T-helper 1 cell treated with Interleukin-12 subunit alpha and Interleukin-12 subunit beta and Interleukin-4 antibody, amounts not matched to agents 30 μg/mL and 1 μg/mL, for 36 hours (primary cell): Measurements from ENCODE around the gene ADGRL2.

Experiments used
- H3K27ac Mint-ChIP-seq: one replicate; pipeline ENCODE4 v1.8.0; 2021; ENCODE audit warnings: mild to moderate bottlenecking, mixed read lengths
- H3K27me3 Mint-ChIP-seq: one replicate; pipeline ENCODE4 v1.8.0; 2021; ENCODE audit warnings: low read depth, mixed read lengths
- H3K36me3 Mint-ChIP-seq: one replicate; pipeline ENCODE4 v1.8.0; 2021; ENCODE audit warnings: low read depth, mixed read lengths
- H3K4me1 Mint-ChIP-seq: one replicate; pipeline ENCODE4 v1.8.0; 2021; ENCODE audit warnings: low read depth, mixed read lengths
- H3K4me3 Mint-ChIP-seq: one replicate; pipeline ENCODE4 v1.8.0; 2021; ENCODE audit warnings: mild to moderate bottlenecking, moderate library complexity, mixed read lengths
- H3K9me3 Mint-ChIP-seq: one replicate; pipeline ENCODE4 v1.8.0; 2021; ENCODE audit warnings: mixed read lengths

Gene ADGRL2

GRCh38 chr1:81990241-81990640, 189.5 kb downstream of the ADGRL2 start:
- Mint-ChIP-seq H3K4me3 (no peak overlapping the region), H3K27me3 (no peaks in the 10 kb centered on the region), H3K36me3 (no peaks in the 10 kb centered on the region), H3K27ac (no peak overlapping the region), H3K9me3 (no peaks in the 10 kb centered on the region), H3K4me1 (no peaks in the 10 kb centered on the region)

GRCh38 chr1:81998165-81998564, 197.4 kb downstream of the ADGRL2 start:
- no peaks in the 10 kb centered on the region for H3K9me3 Mint-ChIP-seq
- no peaks in the 10 kb centered on the region for H3K27me3 Mint-ChIP-seq
- H3K4me1 Mint-ChIP-seq, result no peaks in the 10 kb centered on the region
- no peak overlapping the region for H3K4me3 Mint-ChIP-seq
- no peak overlapping the region for H3K27ac Mint-ChIP-seq
- H3K36me3 Mint-ChIP-seq, result no peaks in the 10 kb centered on the region

GRCh38 chr1:81999364-81999763, 198.6 kb downstream of the ADGRL2 start:
- no peak overlapping the region for H3K4me3 Mint-ChIP-seq

GRCh38 chr1:82000221-82000620, 199.5 kb downstream of the ADGRL2 start:
- no peaks in the 10 kb centered on the region for H3K4me1 Mint-ChIP-seq
- H3K36me3 Mint-ChIP-seq, result no peaks in the 10 kb centered on the region
- no peaks in the 10 kb centered on the region for H3K27me3 Mint-ChIP-seq
- no peak overlapping the region for H3K27ac Mint-ChIP-seq
- H3K9me3 Mint-ChIP-seq, result no peaks in the 10 kb centered on the region
- no peak overlapping the region for H3K4me3 Mint-ChIP-seq

More at GRCh38 chr1:81999364-81999763, 198.6 kb downstream of the ADGRL2 start:
- Mint-ChIP-seq H3K4me1 (no peaks in the 10 kb centered on the region), H3K27me3 (no peaks in the 10 kb centered on the region), H3K9me3 (no peaks in the 10 kb centered on the region), H3K36me3 (no peaks in the 10 kb centered on the region), H3K27ac (no peak overlapping the region)

- Mint-ChIP-seq H3K4me3 (no peak overlapping the region), H3K27me3 (no peaks in the 10 kb centered on the region), H3K27ac (no peak overlapping the region), H3K4me1 (no peaks in the 10 kb centered on the region), H3K9me3 (no peaks in the 10 kb centered on the region), H3K36me3 (no peaks in the 10 kb centered on the region)
Measured at GRCh38 chr1:82001345-82001744, 200.6 kb downstream of the ADGRL2 start.

GRCh38 chr1:82007804-82008203, 207.1 kb downstream of the ADGRL2 start:
- H3K4me3 Mint-ChIP-seq, result no peak overlapping the region
- no peaks in the 10 kb centered on the region for H3K36me3 Mint-ChIP-seq
- no peaks in the 10 kb centered on the region for H3K4me1 Mint-ChIP-seq

GRCh38 chr1:82013702-82014101, 213.0 kb downstream of the ADGRL2 start:
- Mint-ChIP-seq H3K4me1 (no peaks in the 10 kb centered on the region), H3K27me3 (no peaks in the 10 kb centered on the region), H3K27ac (no peak overlapping the region), H3K9me3 (peaks cover 5% of the 10 kb centered on the region), H3K36me3 (no peaks in the 10 kb centered on the region), H3K4me3 (no peak overlapping the region)

More at GRCh38 chr1:82007804-82008203, 207.1 kb downstream of the ADGRL2 start:
- no peaks in the 10 kb centered on the region for H3K27me3 Mint-ChIP-seq
- H3K27ac Mint-ChIP-seq, result no peak overlapping the region
- H3K9me3 Mint-ChIP-seq, result no peaks in the 10 kb centered on the region

- H3K36me3 Mint-ChIP-seq, result no peaks in the 10 kb centered on the region
- no peak overlapping the region for H3K4me3 Mint-ChIP-seq
- peaks cover 5% of the 10 kb centered on the region for H3K9me3 Mint-ChIP-seq
- H3K27me3 Mint-ChIP-seq, result no peaks in the 10 kb centered on the region
- H3K4me1 Mint-ChIP-seq, result no peaks in the 10 kb centered on the region
- no peak overlapping the region for H3K27ac Mint-ChIP-seq
Measured at GRCh38 chr1:82015444-82015843, 214.7 kb downstream of the ADGRL2 start.

- peaks cover 5% of the 10 kb centered on the region for H3K9me3 Mint-ChIP-seq
- no peaks in the 10 kb centered on the region for H3K4me1 Mint-ChIP-seq
- no peaks in the 10 kb centered on the region for H3K27me3 Mint-ChIP-seq
- no peak overlapping the region for H3K4me3 Mint-ChIP-seq
- H3K27ac Mint-ChIP-seq, result no peak overlapping the region
- H3K36me3 Mint-ChIP-seq, result no peaks in the 10 kb centered on the region
Measured at GRCh38 chr1:82018319-82018718, 217.6 kb downstream of the ADGRL2 start.

- H3K27me3 Mint-ChIP-seq, result no peaks in the 10 kb centered on the region
- no peaks in the 10 kb centered on the region for H3K36me3 Mint-ChIP-seq
- H3K4me1 Mint-ChIP-seq, result no peaks in the 10 kb centered on the region
- no peak overlapping the region for H3K4me3 Mint-ChIP-seq
- peaks cover 6% of the 10 kb centered on the region for H3K9me3 Mint-ChIP-seq
- H3K27ac Mint-ChIP-seq, result no peak overlapping the region
Measured at GRCh38 chr1:82019508-82019907, 218.8 kb downstream of the ADGRL2 start.

- no peak overlapping the region for H3K4me3 Mint-ChIP-seq
- H3K9me3 Mint-ChIP-seq, result no peaks in the 10 kb centered on the region
- H3K27ac Mint-ChIP-seq, result no peak overlapping the region
- H3K4me1 Mint-ChIP-seq, result no peaks in the 10 kb centered on the region
- H3K36me3 Mint-ChIP-seq, result no peaks in the 10 kb centered on the region
- no peaks in the 10 kb centered on the region for H3K27me3 Mint-ChIP-seq
Measured at GRCh38 chr1:82030830-82031229, 230.1 kb downstream of the ADGRL2 start.

- no peaks in the 10 kb centered on the region for H3K9me3 Mint-ChIP-seq
- H3K27me3 Mint-ChIP-seq, result no peaks in the 10 kb centered on the region
- H3K27ac Mint-ChIP-seq, result no peak overlapping the region
- H3K4me1 Mint-ChIP-seq, result no peaks in the 10 kb centered on the region
- H3K4me3 Mint-ChIP-seq, result no peak overlapping the region
- no peaks in the 10 kb centered on the region for H3K36me3 Mint-ChIP-seq
Measured at GRCh38 chr1:82032068-82032467, 231.3 kb downstream of the ADGRL2 start.

- H3K4me1 Mint-ChIP-seq, result no peaks in the 10 kb centered on the region
- H3K36me3 Mint-ChIP-seq, result no peaks in the 10 kb centered on the region
- no peaks in the 10 kb centered on the region for H3K27me3 Mint-ChIP-seq
- no peak overlapping the region for H3K27ac Mint-ChIP-seq
- no peaks in the 10 kb centered on the region for H3K9me3 Mint-ChIP-seq
- H3K4me3 Mint-ChIP-seq, result no peak overlapping the region
Measured at GRCh38 chr1:82034812-82035211, 234.1 kb downstream of the ADGRL2 start.
